HCEC 1CT (cell line): Measurements from ENCODE around the gene SLC49A4.

Experiments
- DNase-seq: peaks from one replicate; pipeline ENCODE4 v3.0.0-alpha.2; 2017

Gene SLC49A4

GRCh38 chr3:122786066-122786465 lies 8.8 kb upstream of the SLC49A4 start:
- DNase-seq: peak; percentile 68

- DNase-seq: no peak
Measured at GRCh38 chr3:122787872-122788271, 7.0 kb upstream of the SLC49A4 start.

DNA sequence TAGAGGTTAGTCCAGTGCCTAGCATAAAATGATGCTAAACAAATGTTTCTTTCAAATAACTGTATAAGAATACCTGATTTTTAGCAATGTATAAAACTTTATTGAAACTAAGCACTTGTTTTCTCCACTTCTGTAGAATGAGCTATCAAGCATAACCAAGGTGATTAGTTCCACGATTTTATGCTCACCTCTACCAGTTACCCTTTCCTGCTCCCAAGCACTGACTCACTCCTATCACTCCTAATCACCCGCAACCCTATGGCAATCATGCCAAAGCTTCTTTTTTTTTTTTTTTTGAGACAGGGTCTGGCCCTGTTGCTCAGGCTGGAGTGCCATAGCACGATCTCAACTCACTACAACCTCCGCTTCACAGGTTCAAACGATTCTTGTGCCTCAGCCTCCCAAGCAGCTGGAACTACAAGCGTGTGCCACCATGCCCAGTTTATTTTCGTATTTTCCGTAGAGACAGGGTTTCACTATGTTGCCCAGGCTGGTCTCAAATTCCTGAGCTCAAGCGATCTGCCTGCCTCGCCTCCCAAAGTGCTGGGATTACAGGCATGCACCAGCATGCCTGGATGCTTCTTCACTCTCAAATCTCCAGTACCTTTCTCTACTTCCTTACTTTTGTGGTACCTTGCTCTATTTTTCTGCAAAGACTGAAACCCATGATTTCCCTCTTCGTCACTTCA lies 5.1 kb upstream of the SLC49A4 start:
- no peak for DNase-seq

- peak; percentile 95 for DNase-seq
Measured at GRCh38 chr3:122793568-122794416, 1.1 kb upstream of the SLC49A4 start, which contains the start of gene HSPBAP1. Gene HSPBAP1, minus strand, starts transcription at chr3:122793831. Its CDS starts 151 bp downstream, at chr3:122793680.

- peak; percentile 68 for DNase-seq
Measured at GRCh38 chr3:122794483-122794778, 438 bp upstream of the SLC49A4 start.

- peak; percentile 19 for DNase-seq
Measured at GRCh38 chr3:122795674-122796195, 866 bp downstream of the SLC49A4 start.

DNA sequence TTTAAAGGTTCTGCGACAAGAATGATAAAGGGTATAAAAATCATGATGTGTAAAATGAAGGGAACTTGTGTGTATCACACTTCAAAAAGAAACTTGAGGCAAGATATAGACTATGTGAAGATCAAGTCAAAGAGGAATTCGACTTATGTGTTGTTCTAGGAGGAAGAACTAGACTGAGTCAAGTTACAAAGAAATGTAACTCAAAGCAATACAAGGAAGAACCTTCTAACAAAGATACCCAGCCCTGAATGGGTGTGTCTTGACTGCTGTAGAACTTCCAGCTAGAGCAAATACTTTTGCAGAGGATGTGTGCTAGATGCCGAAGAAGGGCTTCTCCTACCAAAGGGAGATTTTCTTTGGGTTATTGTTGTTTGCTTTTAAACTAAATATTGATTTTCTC lies 2.4 kb downstream of the SLC49A4 start:
- no peak for DNase-seq

DNA sequence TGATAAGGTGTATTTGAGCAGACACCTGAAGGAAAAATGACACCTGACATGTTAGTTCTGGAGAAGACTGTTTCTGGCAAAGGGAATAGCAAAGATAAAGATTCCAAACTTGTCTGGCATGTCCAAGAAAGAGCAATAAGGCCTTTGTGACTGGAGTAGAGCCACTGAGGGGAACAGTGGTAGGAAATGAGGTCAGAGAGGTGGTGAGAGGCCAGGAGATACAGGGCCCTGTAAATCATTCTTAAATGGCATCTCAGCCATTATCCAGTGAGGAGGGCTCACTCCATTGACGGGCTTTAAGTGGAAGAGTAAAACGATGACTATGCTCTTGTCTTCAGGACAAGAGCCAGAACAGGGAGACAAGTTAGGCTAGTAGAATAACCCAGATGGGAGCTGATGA lies 4.5 kb downstream of the SLC49A4 start:
- DNase-seq: no peak

DNA sequence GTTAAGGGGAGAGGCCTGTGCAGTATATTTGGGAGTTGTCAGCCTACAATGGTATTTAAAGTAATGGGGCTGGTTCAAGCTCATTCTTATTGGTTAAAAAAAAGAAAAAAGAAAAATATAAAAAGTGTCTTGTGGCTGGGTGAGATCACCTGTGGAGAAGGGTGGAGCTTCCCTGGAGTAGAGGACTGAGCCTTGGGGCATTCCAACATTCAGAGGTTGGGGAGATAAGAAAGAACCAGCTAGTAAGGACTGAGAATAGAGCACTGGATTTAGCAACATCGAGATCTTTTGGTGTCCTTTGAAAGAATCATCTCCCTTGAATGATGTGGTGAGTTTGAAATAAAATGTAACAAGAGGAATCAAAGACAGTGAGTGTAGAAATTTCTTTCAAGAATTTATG lies 5.2 kb downstream of the SLC49A4 start:
- no peak for DNase-seq

- no peak for DNase-seq
Measured at GRCh38 chr3:122800706-122801237, 5.9 kb downstream of the SLC49A4 start.

- no peak for DNase-seq
Measured at GRCh38 chr3:122802323-122802722, 7.5 kb downstream of the SLC49A4 start.

DNA sequence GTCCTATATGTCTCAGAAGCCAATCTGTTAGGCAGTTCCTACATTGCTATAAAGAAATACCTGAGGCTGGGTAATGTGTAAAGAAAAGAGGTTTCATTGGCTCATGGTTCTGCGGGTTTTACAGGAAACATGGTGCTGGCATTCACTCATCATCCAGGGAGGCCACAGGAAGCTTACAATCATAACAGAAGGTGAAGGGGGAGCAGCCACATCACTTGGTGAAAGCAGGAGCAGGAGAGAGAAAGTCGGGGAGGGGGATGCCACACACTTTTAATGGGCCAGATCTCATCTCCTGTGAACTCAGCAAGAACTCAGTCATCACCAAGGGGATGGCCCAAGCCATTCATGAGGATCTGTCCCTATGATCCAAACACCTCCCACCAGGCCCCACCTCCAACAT lies 9.1 kb downstream of the SLC49A4 start:
- no peak for DNase-seq

GRCh38 chr3:122810734-122811133 lies 15.9 kb downstream of the SLC49A4 start:
- peak; percentile 51 for DNase-seq

DNA sequence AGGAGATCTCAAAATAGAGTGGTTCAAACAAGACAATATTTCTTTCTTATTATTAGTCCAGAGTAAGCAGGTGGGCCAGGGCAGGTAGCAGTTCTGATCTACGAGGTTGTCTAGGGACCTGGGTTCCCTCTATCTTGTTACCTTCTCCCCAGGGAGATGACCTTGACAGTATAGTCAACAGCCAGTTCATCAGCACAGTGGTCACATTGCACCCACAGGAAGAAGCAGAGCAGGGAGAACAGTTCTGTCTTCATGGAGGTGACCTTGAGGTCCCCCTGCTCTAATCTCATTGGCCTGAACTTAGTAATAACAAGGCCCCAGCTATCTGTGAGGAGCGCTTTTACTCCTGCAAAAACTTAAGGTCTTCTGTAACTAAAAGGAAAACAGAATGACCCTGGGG lies 21.7 kb downstream of the SLC49A4 start:
- DNase-seq: no peak

DNA sequence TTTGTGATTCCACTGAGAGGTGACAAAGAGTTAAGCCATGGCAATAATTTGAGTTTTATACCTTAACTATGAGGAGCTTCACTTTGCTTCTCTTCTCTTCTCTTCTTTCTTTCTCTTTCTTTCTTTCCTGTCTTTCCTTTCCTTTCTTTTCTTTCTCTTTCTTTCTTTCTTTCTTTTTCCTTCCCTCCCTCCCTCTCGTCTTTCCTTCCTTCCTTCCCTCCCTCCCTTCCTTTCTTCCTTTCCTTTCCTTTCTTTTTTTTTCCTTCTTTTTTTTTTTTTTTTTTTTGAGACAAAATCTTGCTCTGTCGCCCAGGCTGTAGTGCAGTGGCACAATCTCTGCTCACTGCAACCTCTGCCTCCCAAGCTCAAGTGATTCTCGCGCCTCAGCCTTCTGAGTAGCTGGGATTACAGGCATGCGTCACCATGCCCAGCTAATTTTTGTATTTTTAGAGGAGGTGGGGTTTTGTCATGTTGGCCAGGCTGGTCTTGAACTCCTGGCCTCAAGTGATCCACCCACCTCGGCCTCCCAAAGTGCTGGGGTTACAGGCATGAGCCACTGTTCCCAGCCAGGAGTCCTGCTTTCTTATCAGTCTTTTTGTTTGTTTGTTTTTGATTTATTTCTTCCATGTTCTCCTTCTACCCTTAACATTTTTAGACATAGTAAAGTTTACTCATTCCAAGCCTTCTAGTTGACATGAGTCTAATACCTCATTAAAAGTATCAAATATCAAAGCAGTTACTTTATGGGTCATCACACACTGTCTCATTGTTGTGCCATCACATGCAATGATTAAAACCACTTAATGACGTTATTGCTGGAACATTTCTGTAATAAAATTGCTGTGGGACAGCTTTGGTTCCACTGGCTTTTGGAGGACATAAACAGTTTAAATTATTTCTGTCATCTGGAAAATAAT lies 29.9 kb downstream of the SLC49A4 start:
- peak; percentile 17 for DNase-seq

DNA sequence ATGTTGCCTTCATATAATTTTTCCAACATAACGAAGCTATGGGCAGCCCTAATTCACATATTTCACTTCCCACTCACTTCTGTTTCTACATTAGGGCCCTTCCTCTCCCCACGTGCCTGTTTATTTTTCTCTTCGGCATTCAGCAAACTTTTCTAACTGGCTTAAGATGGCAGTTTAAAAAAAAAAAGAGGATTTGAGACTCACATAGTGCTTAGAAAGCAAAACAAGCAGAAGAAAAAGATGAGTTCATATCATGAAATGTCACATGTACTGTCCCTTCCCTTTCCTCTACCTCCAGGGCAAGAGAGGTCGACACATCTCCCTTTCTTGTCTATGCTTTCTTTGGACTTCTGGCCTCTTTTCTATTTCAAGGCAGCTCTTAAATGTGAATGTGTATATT lies 30.6 kb downstream of the SLC49A4 start:
- DNase-seq: no peak

GRCh38 chr3:122826278-122826677 lies 31.4 kb downstream of the SLC49A4 start:
- no peak for DNase-seq

GRCh38 chr3:122828281-122828680 lies 33.4 kb downstream of the SLC49A4 start:
- DNase-seq: no peak

- no peak for DNase-seq
Measured at GRCh38 chr3:122835590-122835989, 40.7 kb downstream of the SLC49A4 start.

- DNase-seq: no peak
Measured at GRCh38 chr3:122843604-122844003, 48.7 kb downstream of the SLC49A4 start.

DNA sequence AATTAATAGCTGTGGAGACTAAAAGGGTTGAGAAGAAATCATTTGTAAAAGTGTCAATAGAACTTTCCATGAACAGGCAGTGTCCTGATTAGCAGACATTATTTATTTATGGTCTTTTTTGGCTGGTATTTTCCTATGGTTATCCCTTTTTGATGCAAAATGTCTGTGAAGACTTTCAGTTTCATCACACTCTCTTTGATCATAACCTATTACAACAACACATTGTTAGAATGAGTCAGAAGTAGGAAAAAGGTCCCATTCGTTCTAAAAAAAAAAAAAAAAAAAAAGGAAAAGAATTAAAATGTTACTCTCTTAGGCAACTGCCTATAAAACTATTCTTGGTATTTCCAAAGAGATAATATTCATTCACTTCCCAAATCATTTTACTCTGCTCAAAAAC lies 62.1 kb downstream of the SLC49A4 start:
- peak; percentile 76 for DNase-seq

GRCh38 chr3:122858373-122858772 lies 63.5 kb downstream of the SLC49A4 start:
- peak; percentile 29 for DNase-seq
